ENCODE results near the gene TMEM175. TPM values are rescaled to one million over a fixed set of nuclear protein-coding genes. Genes with fewer than 3 reads are reported as not detected.

TMEM175 gene
- total and polyA plus RNA-seq, 2 of the 8 experiments (the other 6 are each of a cell fraction or from before 2014, with no cell fraction given): 4.9 to 20.7 TPM

DNA sequence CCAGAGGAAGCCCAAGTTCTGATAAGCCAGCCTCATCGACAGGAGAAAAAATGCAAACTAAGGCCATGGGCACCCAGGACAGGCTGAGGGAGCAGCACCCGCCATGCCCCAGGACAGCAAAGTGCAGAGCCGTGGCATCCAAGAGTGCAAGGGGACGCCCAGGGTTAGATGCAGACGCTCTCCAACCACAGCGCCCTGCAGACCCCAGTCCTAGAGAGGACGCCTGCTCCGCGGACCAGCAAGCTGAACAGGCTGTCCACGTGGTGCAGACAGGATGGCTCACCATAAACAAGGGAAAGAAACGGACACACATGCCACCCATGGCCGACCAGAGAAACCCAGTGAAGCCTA lies 32.7 kb upstream of the TMEM175 start:
- Histone ChIP-seq H4K91ac (replicated peaks; ENCODE audit: insufficient read length, low read length) (no peak overlapping the region), H2BK15ac (ENCODE audit: low read length) (no peak overlapping the region), H3K56ac (replicated peaks; ENCODE audit: insufficient read length, low read depth, low read length) (no peak overlapping the region), H3K4me2 (ENCODE audit: insufficient read depth in 1 of 2, low read depth in 2 of 2, low read length in 2 of 2) (no peak overlapping the region), H3K36me3 (ENCODE audit: control insufficient read depth in 2 of 4, insufficient read depth in 4 of 4, low read length in 3 of 4) (peaks cover 0 to 8% (median 0%) of the 10 kb centered on the region in 4 experiments; a peak in 1 of 8 replicates), H3K27ac (ENCODE audit: low read depth, low read length) (no peak overlapping the region), H2AK5ac (ENCODE audit: low read depth, low read length) (no peak overlapping the region), H3K23me2 (ENCODE audit: low read depth, low read length) (no peaks in the 10 kb centered on the region), H4K5ac (ENCODE audit: insufficient read length, low read depth, low read length) (no peak overlapping the region), H3K9ac (replicated peaks in 1 of 4; ENCODE audit: extremely low read depth in 1 of 4, low read depth in 3 of 4, low read length in 3 of 4) (no peak overlapping the region), H3K18ac (ENCODE audit: extremely low read depth, low read length) (no peak overlapping the region), H3K27me3 (replicated peaks in 1 of 4; ENCODE audit: control insufficient read depth in 3 of 4, extremely low read depth in 1 of 4, insufficient read depth in 3 of 4, low read length in 3 of 4) (no peaks in the 10 kb centered on the region), H2BK5ac (ENCODE audit: low read depth, low read length) (peak overlapping the region; percentile 52), H3K79me1 (ENCODE audit: low read depth, low read length) (peaks cover 6% of the 10 kb centered on the region), H4K20me1 (replicated peaks in 1 of 2; ENCODE audit: control insufficient read depth in 1 of 2, insufficient read depth in 2 of 2, low read length in 2 of 2) (peaks cover 2 to 16% of the 10 kb centered on the region in 2 experiments), H2AFZ (ENCODE audit: low read length) (no peak overlapping the region), H2BK120ac (replicated peaks; ENCODE audit: low read depth, low read length) (no peak overlapping the region), H3K14ac (ENCODE audit: insufficient read length) (no peak overlapping the region), H2BK20ac (ENCODE audit: low read length) (no peak overlapping the region), H3K9me3 (ENCODE audit: insufficient read depth in 2 of 2, low read depth in 1 of 2, low read length in 1 of 2) (no peaks in the 10 kb centered on the region), H3K79me2 (ENCODE audit: control insufficient read depth in 1 of 2, insufficient read depth in 2 of 2, low read length in 2 of 2) (no peaks in the 10 kb centered on the region), H4K8ac (ENCODE audit: extremely low read depth, insufficient read depth, low read length) (no peak overlapping the region), H2BK12ac (ENCODE audit: low read depth, low read length) (no peak overlapping the region), H3K4me3 (ENCODE audit: extremely low read depth in 1 of 4, insufficient read depth in 2 of 4, low read depth in 3 of 4, low read length in 4 of 4) (no peak overlapping the region), H3K23ac (ENCODE audit: insufficient read length) (no peak overlapping the region), H3K4me1 (replicated peaks in 1 of 4; ENCODE audit: control insufficient read depth in 3 of 4, insufficient read depth in 4 of 4, low read length in 3 of 4) (peaks cover 0 to 8% (median 0%) of the 10 kb centered on the region in 4 experiments; a peak in 3 of 7 replicates), H3K4ac (replicated peaks; ENCODE audit: insufficient read length, low read depth, low read length) (no peak overlapping the region)
- 93% methylated on average over 12 of the region's 12 CpGs; no CpG with 5 or more reads in 1 of the 2 experiments for WGBS, 2 experiments (ENCODE audit: extremely low coverage in 1 of 2, insufficient coverage in 1 of 2, insufficient read length in 1 of 2, insufficient replicate concordance in 2 of 2, low coverage in 1 of 2, low lambda C conversion rate in 2 of 2, missing lambda C conversion rate in 1 of 2)
- FAIRE-seq (no peak), DNase-seq (ENCODE audit: low read depth in 1 of 2, low spot score in 2 of 2) (no peak)
- POLR2A ChIA-PET (ENCODE audit: partially characterized antibody): interaction anchor here (0.6 to 1.0 kb wide), 2 partner anchors 17 to 133 kb away, joined by 3 to 6 read pairs; no protein-coding TSS in a partner anchor
- CTCF ChIA-PET (ENCODE audit: partially characterized antibody): interaction anchor here (1.0 to 1.5 kb wide), 4 partner anchors 9 to 94 kb away, joined by 3 to 5 read pairs (median 3); partner anchors contain the start of genes GAK and TMEM175
- TF ChIP-seq SAP30 (IDR thresholded peaks at IDR 0.05; ENCODE audit: insufficient read depth, insufficient replicate concordance, low read length) (no peak), SRF (IDR thresholded peaks at IDR 0.05; ENCODE audit: low read depth, low read length) (no peak), ZNF274 (IDR thresholded peaks at IDR 0.05; ENCODE audit: borderline replicate concordance, extremely low read depth, low read length) (no peak), SUZ12 (IDR thresholded peaks at IDR 0.05; ENCODE audit: low read length) (no peak), GTF2F1 (IDR thresholded peaks at IDR 0.05; ENCODE audit: borderline replicate concordance, low read depth, low read length) (no peak), SP4 (IDR thresholded peaks at IDR 0.05; ENCODE audit: low read length) (no peak), SP1 (IDR thresholded peaks at IDR 0.05; ENCODE audit: low read depth, low read length) (no peak), CHD1 (IDR thresholded peaks at IDR 0.05; ENCODE audit: low read depth, low read length) (no peak), JUN (IDR thresholded peaks at IDR 0.05; ENCODE audit: low read depth, low read length) (no peak), RNF2 (IDR thresholded peaks at IDR 0.05; ENCODE audit: borderline replicate concordance, low read depth, low read length, missing control alignments, poor library complexity, severe bottlenecking) (no peak), POLR2AphosphoS5 (IDR thresholded peaks at IDR 0.05; ENCODE audit: low read depth, low read length) (no peak), RBBP5 (IDR thresholded peaks at IDR 0.05; ENCODE audit: borderline replicate concordance, low read depth, low read length) (no peak)
